ENCODE measurements around the gene HGF. TPM values are rescaled to one million over a fixed set of nuclear protein-coding genes. Genes with fewer than 3 reads are reported as not detected.
A peak's percentile ranks its signal among the peaks of the same experiment; 100 is the strongest.

Gene HGF
- total and polyA plus RNA-seq, 10 of the 15 experiments (the other 5 are each of a cell fraction or from before 2014, with no cell fraction given) = 0.10 to 1.7 (median 0.99) TPM

- TF ChIP-seq CTCF (IDR thresholded peaks at IDR 0.05 in 2 of 3, conservative IDR thresholded peaks at IDR 0.05 in 1 of 3; ENCODE audit: control insufficient read depth in 2 of 3, extremely low read depth in 1 of 3, insufficient read depth in 1 of 3, low read depth in 3 of 3, low read length in 3 of 3) (no peak), POLR2AphosphoS2 (IDR thresholded peaks at IDR 0.05; ENCODE audit: low read depth, low read length) (no peak), JUNB (IDR thresholded peaks at IDR 0.05) (no peak), E2F8 (IDR thresholded peaks at IDR 0.05; ENCODE audit: low read depth, partially characterized antibody) (no peak), BACH1 (IDR thresholded peaks at IDR 0.05; ENCODE audit: borderline replicate concordance) (no peak)
Measured at GRCh38 chr7:81676813-81677212, 93.0 kb downstream of the HGF start (continued).

- Histone ChIP-seq H3K4me2 (ENCODE audit: control insufficient read depth, insufficient read depth) (no peak overlapping the region), H3K27ac (ENCODE audit: control insufficient read depth, insufficient read depth) (no peak overlapping the region), H3K4me1 (ENCODE audit: control insufficient read depth, insufficient read depth, low read length) (peaks cover 5% of the 10 kb centered on the region; the same call in 1 of the 2 replicates), H3K27me3 (replicated peaks in 1 of 2; ENCODE audit: control insufficient read depth in 2 of 2, insufficient read depth in 2 of 2, low read length in 1 of 2) (no peaks in the 10 kb centered on the region), H3K4me3 (no peak overlapping the region), H3K9ac (ENCODE audit: control insufficient read depth, insufficient read depth, low read length) (no peak overlapping the region), H3K36me3 (ENCODE audit: control insufficient read depth in 2 of 2, insufficient read depth in 2 of 2, low read length in 1 of 2) (no peaks in the 10 kb centered on the region), H2AFZ (ENCODE audit: control insufficient read depth, low read depth, low read length) (no peak overlapping the region), H3K9me3 (replicated peaks; ENCODE audit: control insufficient read depth, insufficient read depth, low read length) (no peaks in the 10 kb centered on the region; the same call in 2 of the 3 replicates), H4K20me1 (ENCODE audit: control insufficient read depth, insufficient read depth) (no peaks in the 10 kb centered on the region), H3K79me2 (ENCODE audit: control insufficient read depth, insufficient read depth, low read length) (no peaks in the 10 kb centered on the region)
- in situ Hi-C loops (cut with MboI) = no loop called here
- no TSS peak for BruUV-seq (replicated peaks)
- TF ChIP-seq EP300 (IDR thresholded peaks at IDR 0.05; ENCODE audit: borderline replicate concordance in 1 of 2, control insufficient read depth in 1 of 2, low read depth in 2 of 2, low read length in 2 of 2) = no peak
- TF ChIP-seq MEF2B (IDR thresholded peaks at IDR 0.05; ENCODE audit: partially characterized antibody, poor library complexity, severe bottlenecking) = peak; percentile 27
- TF ChIP-seq E4F1 (IDR thresholded peaks at IDR 0.05; ENCODE audit: borderline replicate concordance, partially characterized antibody) = no peak
- RAD21 ChIA-PET (ENCODE audit: unreplicated experiment) = interaction anchor here (0.9 to 1.5 kb wide), 3 partner anchors 9 to 175 kb away, joined by 3 to 7 read pairs (median 4); no protein-coding TSS in a partner anchor
- CTCF ChIA-PET = interaction anchor here (0.7 to 3.8 kb wide), 3 partner anchors 11 to 339 kb away, joined by 3 to 12 read pairs (median 4); no protein-coding TSS in a partner anchor
- ATAC-seq (peak; percentile 47), DNase-seq (ENCODE audit: low read depth, low spot score) (no peak), FAIRE-seq (no peak)
- intact Hi-C loops (cut with micrococcal nuclease; ENCODE audit: unreplicated experiment) = no loop called here
- POLR2A ChIA-PET = interaction anchor here (1.9 kb wide), 1 partner anchor 8 kb away, joined by 4 read pairs; no protein-coding TSS in a partner anchor
- WGBS (ENCODE audit: insufficient coverage, insufficient replicate concordance, low lambda C conversion rate, missing lambda C conversion rate) = 22% methylated on average over 3 of the region's 3 CpGs
- SMC1A ChIA-PET (ENCODE audit: uncharacterized antibody, unreplicated experiment) = interaction anchor here (0.6 to 1.7 kb wide), 10 partner anchors 9 to 1561 kb away, joined by 3 to 8 read pairs (median 4); no protein-coding TSS in a partner anchor
Measured at GRCh38 chr7:81676105-81676811, 93.6 kb downstream of the HGF start.

Data from GM12878 (cell line).